ENCODE measurements around the gene PANK2. TPM values are rescaled to one million over a fixed set of nuclear protein-coding genes. Genes with fewer than 3 reads are reported as not detected.
"Not testable (repeated sequence)": the region's sequence is repeated elsewhere in the genome, so short reads cannot be mapped to it uniquely, and the experiment has no call there.

Gene PANK2
- total RNA-seq, 1 experiment from 2014 or later = 81.8 TPM

DNA sequence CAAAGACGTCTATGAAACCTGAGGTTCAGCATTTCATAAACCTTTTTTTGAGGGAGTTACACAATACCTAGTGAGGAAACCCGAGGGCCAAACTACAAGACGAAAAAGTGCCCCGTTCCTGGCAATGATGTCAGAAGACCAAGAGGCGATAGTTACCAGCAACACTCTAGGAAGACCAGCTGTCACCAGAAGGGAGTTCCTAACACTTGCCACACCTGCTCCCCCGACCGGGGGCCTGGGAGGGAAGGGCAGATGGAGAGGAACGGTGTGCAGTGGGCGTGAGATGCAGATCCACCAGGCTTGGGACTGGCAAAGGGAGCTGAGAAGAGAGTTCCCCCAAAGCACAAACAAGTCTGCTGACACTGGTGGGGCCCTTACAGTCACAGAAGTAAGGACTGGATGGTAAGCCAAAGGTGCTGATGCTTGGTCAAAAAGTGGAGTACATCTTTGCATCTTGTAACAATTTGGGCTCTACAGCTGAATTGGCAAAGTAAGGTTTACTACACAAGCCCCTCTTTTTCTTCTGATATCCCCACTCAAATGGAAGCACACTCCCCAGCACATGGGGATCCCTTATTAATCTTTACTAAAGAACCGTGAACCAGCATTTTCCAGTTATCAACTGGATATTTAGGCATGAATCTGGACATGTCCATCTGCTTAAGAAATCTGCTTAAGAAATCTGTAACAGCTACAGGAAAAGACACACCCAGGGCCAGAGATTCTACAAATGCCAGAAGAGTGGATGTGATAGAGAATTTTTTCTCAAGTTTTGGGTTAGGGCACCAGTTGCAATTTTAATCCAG lies 38.5 kb downstream of the PANK2 start:
- DNase-seq (ENCODE audit: low read depth) = peak; percentile 51

DNA sequence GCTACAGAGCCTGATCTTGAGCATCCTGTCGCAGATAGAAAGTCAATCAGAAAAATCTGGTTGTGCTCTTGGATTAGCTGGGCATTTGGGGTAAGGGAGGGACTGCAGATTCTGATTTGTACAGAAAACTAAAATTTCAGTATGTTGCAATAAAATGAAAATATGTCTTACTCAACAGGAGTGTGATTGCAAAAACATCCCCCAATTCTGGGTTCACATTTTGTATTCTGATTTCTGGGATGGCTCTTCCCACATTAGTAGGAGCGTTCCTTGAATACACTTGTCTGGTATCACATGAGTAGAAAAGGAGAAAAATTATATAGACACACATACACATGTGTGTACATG lies 40.5 kb downstream of the PANK2 start:
- no peak for DNase-seq (ENCODE audit: low read depth)

GRCh38 chr20:3930265-3931206 lies 41.3 kb downstream of the PANK2 start:
- no peak for DNase-seq (ENCODE audit: low read depth)

DNA sequence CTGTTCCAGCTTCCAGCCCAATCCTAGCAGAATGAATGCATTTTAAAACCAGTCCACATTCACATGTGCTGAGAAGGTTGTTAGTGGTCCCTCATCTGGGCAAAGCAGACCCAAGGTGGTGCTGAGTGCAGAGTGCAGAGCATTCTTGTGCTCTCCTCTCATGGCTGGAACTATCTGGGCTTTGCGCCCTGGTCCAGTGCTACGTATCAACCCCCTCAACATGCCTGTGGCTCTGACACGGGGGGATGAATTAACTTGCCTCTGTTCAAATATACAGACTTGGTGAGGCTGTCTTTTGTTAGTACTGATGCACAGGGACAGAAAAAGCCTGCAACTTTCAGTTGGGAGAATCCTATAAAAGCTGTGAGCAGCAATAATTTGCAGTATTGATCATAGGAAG lies 42.5 kb downstream of the PANK2 start:
- DNase-seq (ENCODE audit: low read depth) = no peak

DNA sequence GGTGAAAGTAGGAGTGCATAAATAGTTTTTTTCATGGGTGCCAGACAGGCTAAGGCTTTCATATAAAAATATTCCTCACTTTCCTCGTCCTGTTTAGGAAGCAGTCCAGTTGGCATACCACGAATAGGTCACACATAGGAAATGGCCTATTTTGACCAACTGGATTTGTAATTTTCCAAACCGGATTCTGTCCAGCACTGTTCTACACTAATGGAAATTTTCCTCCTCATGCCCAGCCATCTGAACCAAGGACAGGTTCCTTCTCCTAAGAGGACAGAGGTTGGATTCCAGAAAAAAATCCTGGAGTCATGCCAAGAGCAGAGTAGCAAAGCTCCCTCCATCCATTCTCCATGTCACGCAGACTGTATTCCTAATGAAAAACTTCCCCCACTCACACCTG lies 43.1 kb downstream of the PANK2 start:
- DNase-seq (ENCODE audit: low read depth) = no peak

- peak; percentile 55 for DNase-seq (ENCODE audit: low read depth)
Observed at GRCh38 chr20:3932681-3933080, 43.5 kb downstream of the PANK2 start.

DNA sequence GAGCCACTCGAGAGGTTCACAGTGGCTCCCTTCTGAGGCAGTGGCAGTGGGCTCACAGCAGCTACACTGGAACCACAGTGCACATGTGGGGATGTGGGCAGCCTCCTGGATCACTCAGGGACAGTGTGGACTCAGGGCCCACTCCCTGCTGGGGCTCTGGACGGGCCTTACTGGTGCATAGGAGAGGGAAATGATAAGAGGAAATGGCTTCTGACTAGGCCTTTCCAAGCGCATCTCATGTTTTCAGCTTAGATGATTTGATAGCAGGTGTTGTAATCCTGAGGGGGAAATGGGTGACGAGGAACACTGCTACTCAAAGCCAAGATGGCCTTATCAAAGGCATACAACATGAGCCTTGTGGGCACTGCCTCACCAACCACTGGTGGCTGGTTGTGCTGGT lies 44.0 kb downstream of the PANK2 start:
- DNase-seq (ENCODE audit: low read depth) = no peak

- no peak for DNase-seq (ENCODE audit: low read depth)
Observed at GRCh38 chr20:3934624-3935023, 45.4 kb downstream of the PANK2 start.

DNA sequence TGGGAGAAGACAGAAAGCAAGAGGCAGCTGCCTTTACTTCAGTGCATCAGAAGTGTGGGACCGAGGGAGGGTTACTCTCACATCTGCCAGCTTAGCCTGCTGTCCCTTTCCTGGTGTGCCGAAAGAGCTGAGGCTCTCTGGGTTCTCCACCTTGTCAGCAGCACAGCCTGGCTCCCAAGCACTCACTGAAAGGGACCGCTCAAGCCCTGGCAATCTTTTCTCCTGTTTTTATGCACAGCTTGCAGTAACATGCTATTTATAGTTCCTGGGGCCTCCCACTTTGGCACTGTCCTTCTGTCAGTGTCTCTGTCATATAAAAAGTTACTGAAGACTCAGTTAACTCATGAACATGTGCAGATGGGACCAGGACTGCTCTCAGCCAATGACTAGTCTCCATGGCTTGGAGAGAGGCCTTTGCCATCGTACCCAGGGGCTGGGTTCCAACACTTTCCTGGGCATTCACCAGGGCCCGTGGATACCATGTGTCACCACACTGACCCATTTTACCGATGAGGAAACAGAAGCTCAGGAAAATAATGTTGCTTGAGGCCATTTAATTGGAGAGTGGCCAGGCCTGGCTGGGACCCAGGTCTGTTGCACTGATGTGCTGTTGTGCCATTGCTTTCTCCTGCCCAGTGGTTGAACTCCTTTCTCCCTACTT lies 46.2 kb downstream of the PANK2 start:
- DNase-seq (ENCODE audit: low read depth) = no peak

GRCh38 chr20:3935956-3936340 lies 46.8 kb downstream of the PANK2 start:
- DNase-seq (ENCODE audit: low read depth) = peak; percentile 33

- no peak for DNase-seq (ENCODE audit: low read depth)
Observed at GRCh38 chr20:3937618-3938017, 48.4 kb downstream of the PANK2 start.

GRCh38 chr20:3940905-3941304 lies 51.7 kb downstream of the PANK2 start:
- no peak for DNase-seq (ENCODE audit: low read depth)

DNA sequence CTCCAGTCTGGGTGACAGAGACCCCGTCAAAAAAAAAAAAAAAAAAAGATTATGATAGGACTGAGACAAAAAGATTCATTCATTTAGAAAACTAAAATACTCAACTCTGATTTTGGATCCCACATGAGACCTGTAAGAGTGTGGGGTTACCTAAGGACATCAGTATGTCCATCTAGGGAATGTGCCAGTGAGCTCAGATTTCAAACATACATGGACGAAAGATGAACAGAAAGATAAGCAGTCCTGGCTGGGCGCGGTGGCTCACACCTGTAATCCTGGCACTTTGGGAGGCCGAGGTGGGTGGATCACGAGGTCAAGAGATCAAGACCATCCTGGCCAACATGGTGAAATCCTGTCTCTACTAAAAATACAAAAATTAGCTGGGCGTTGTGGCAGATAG lies 57.5 kb downstream of the PANK2 start:
- DNase-seq (ENCODE audit: low read depth) = not testable (repeated sequence)

DNA sequence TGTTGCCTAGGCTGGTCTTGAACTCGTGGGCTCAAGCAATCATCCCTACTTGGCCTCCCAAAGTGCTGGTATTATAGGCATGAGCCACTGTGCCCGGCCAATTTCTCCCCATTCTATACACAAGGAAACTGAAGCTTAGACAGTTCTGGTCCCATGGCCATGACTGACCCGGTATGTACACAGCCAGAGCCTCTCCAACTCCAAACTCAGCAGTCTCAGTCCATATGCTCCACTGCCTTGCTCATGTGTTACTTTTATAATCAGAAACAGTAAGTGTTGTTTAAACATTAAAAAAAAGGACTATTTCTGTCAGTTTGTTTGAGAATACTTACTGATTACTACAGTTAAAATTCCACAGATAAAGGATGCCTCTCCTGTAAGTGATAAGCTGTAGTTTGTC lies 75.5 kb downstream of the PANK2 start:
- no peak for DNase-seq (ENCODE audit: low read depth)

- no peak for DNase-seq (ENCODE audit: low read depth)
Observed at GRCh38 chr20:3966571-3966970, 77.4 kb downstream of the PANK2 start.

GRCh38 chr20:3970016-3970415 lies 80.8 kb downstream of the PANK2 start:
- DNase-seq (ENCODE audit: low read depth) = no peak

DNA sequence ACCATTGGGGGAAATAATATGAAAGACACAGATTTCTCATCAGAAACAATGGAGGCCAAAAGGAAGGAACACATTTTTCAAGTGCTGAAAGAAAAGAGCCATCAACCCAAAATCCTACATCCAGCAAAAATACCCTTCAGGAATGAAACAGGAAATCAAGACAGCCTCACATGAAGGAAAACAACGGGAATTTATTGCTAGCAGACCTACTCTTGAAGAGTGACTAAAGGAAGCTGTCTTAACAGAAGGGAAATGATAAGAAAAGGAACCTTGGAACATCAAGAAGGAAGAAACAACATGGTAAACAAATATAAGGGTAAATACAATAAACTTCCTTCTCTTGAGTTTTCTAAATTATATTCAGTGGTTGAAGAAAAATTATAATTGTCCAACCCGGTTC lies 82.0 kb downstream of the PANK2 start:
- no peak for DNase-seq (ENCODE audit: low read depth)

DNA sequence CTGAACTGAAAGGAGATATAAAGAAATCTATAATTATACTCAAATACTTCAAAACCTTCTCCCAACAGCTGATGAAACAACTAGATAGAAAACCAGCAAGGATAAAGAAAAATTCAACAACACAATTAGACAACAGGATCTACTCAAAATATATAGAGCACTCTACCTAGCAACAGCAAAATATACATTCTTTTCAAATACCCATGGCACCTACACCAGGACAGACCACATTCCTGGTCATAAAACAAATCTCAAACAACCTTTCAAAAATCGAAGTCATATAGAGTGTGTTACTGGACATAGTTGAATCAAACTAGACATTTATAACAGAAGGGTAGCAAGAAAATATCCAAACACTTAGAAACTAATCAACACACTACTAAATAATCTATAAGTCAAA lies 83.0 kb downstream of the PANK2 start:
- DNase-seq (ENCODE audit: low read depth) = no peak

GRCh38 chr20:3972631-3973030 lies 83.4 kb downstream of the PANK2 start:
- not testable (repeated sequence) for DNase-seq (ENCODE audit: low read depth)

- no peak for DNase-seq (ENCODE audit: low read depth)
Observed at GRCh38 chr20:3973705-3974104, 84.5 kb downstream of the PANK2 start.

DNA sequence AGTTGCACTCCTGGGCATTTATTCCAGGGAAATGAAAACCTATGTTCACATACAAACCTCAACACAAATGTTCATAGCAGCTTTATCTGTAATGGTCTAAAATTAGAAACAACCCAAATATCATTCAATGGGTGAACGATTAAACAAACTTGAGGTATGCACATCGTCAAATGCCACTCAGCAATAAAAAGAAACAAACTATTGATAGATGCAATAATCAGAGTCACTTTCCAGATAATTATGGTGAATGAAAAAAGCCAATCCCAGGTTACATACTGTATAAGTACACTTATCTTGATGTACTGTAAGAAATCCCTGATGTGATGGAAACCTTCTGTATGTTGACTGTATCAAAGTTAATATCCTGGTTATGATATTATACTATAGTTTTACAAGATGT lies 87.3 kb downstream of the PANK2 start:
- DNase-seq (ENCODE audit: low read depth) = no peak

Data from M059J (cell line).